ENCODE results near the gene UCKL1. TPM values are rescaled to one million over a fixed set of nuclear protein-coding genes. Genes with fewer than 3 reads are reported as not detected.
A peak's percentile ranks its signal among the peaks of the same experiment; 100 is the strongest.
"Not testable (repeated sequence)": the region's sequence is repeated elsewhere in the genome, so short reads cannot be mapped to it uniquely, and the experiment has no call there.

UCKL1 gene
- total RNA-seq, 1 donor from 2014 or later, result 49.7 TPM

DNA sequence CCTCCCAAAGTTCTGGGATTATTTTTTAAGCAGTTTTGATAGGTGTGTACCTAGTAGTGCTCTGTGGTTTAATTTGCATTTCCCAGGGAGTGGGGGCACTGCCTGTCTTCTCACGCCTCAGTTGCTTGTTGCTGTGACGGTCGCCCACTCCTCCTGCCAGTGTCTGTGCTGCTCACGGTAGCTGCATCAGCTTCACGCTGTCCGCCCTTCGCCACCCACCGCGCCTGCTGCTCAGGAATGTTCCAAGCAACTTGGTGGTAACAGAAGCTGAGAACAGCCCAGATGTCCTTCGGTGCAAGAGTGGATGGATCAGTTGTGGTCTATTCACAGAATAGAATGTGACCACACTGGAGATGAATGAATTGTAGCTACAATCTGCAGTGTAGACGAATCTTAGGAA, 38.4 kb downstream of the UCKL1 start:
- no peak overlapping the region for H3K4me3 Mint-ChIP-seq
- H3K27ac Mint-ChIP-seq, result no peak overlapping the region
- no peaks in the 10 kb centered on the region for H3K27me3 Mint-ChIP-seq
- TF ChIP-seq, protein P1, sequence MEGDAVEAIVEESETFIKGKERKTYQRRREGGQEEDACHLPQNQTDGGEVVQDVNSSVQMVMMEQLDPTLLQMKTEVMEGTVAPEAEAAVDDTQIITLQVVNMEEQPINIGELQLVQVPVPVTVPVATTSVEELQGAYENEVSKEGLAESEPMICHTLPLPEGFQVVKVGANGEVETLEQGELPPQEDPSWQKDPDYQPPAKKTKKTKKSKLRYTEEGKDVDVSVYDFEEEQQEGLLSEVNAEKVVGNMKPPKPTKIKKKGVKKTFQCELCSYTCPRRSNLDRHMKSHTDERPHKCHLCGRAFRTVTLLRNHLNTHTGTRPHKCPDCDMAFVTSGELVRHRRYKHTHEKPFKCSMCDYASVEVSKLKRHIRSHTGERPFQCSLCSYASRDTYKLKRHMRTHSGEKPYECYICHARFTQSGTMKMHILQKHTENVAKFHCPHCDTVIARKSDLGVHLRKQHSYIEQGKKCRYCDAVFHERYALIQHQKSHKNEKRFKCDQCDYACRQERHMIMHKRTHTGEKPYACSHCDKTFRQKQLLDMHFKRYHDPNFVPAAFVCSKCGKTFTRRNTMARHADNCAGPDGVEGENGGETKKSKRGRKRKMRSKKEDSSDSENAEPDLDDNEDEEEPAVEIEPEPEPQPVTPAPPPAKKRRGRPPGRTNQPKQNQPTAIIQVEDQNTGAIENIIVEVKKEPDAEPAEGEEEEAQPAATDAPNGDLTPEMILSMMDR (conservative IDR thresholded peaks at IDR 0.05), result no peak
- no peaks in the 10 kb centered on the region for H3K9me3 Mint-ChIP-seq
- H3K4me1 Mint-ChIP-seq (ENCODE audit: unreplicated experiment), result peaks cover 5% of the 10 kb centered on the region
- peaks cover 7% of the 10 kb centered on the region for H3K36me3 Mint-ChIP-seq
- no peak for DNase-seq (ENCODE audit: extremely low spot score, unreplicated experiment)

DNA sequence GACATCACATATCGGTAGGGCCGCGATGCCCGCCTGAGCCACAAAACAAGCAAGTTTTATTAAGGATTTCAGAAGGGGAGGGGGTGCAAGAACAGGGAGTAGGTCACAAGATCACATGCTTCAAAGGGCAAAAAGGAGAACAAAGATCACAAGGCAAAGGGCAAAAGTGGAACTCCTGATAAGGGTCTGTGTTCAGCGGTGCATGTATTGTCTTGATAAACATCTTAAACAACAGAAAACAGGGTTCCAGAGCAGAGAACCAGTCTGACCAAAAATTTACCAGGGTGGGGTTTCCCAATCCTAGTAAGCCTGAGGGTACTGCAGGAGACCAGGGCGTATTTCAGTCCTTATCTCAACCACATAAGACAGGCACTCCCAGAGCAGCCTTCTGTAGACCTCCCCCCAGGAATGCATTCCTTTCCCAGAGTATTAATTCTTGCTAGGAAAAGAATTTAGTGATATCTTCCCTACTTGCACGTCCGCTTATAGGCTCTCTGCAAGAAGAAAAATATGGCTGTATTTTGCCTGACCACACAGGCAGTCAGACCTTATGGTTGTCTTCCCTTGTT, 39.8 kb downstream of the UCKL1 start:
- H3K27me3 Mint-ChIP-seq; DNase-seq (ENCODE audit: extremely low spot score, unreplicated experiment): not testable (repeated sequence)

DNA sequence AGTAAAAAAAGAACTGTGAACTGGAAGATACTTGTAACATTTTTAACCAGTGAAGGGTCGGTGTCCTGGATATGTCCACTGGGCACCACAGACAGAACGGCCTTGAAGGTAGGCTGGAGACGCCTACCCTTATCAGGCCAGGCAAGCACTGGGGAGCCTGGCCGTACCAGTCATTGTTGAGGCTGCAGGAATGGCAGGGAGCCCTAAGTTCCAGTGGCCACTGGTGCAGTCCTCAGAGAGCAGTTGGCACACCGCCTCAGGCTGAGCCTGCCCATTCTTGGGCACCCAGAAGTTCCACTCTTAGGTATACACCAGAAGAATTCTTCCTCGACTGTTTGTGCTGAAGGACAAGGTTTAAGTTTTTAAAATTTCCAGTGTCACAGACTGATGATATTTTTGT, 40.7 kb downstream of the UCKL1 start:
- Mint-ChIP-seq H3K4me1 (ENCODE audit: unreplicated experiment) (peaks cover 14% of the 10 kb centered on the region), H3K27me3 (no peaks in the 10 kb centered on the region), H3K9me3 (no peaks in the 10 kb centered on the region), H3K4me3 (no peak overlapping the region), H3K27ac (no peak overlapping the region), H3K36me3 (peaks cover 7% of the 10 kb centered on the region)
- no peak for DNase-seq (ENCODE audit: extremely low spot score, unreplicated experiment)
- TF ChIP-seq, protein P1 (conservative IDR thresholded peaks at IDR 0.05), result no peak

More for the DNA sequence above, 39.8 kb downstream of the UCKL1 start:
- not testable (repeated sequence) for H3K4me3 Mint-ChIP-seq; H3K4me1 Mint-ChIP-seq (ENCODE audit: unreplicated experiment); H3K9me3 Mint-ChIP-seq; H3K27ac Mint-ChIP-seq; H3K36me3 Mint-ChIP-seq

DNA sequence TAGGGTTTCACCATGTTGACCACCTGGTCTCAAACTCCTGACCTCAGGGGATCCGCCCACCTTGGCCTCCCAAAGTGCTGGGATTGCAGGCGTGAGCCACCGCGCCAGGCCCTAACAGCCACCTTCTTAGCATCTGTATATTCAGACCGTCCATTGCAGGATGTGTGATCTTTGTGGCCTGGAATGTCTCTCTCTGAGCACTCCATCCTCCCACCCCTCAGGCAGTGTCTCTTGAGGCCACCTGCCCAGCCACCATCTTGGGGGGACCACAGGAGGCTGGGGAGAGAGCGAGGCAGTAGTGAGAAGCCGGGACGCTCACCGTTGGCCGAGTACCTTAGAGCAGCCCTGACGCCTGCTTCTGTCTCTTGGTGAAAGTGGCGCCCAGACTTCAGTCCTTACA, 42.4 kb downstream of the UCKL1 start:
- Mint-ChIP-seq H3K9me3 (no peaks in the 10 kb centered on the region), H3K4me3 (no peak overlapping the region), H3K36me3 (peaks cover 11% of the 10 kb centered on the region), H3K4me1 (ENCODE audit: unreplicated experiment) (peaks cover 18% of the 10 kb centered on the region), H3K27ac (no peak overlapping the region), H3K27me3 (no peaks in the 10 kb centered on the region)
- DNase-seq (ENCODE audit: extremely low spot score, unreplicated experiment), result no peak
- TF ChIP-seq, protein P1 (conservative IDR thresholded peaks at IDR 0.05), result no peak

DNA sequence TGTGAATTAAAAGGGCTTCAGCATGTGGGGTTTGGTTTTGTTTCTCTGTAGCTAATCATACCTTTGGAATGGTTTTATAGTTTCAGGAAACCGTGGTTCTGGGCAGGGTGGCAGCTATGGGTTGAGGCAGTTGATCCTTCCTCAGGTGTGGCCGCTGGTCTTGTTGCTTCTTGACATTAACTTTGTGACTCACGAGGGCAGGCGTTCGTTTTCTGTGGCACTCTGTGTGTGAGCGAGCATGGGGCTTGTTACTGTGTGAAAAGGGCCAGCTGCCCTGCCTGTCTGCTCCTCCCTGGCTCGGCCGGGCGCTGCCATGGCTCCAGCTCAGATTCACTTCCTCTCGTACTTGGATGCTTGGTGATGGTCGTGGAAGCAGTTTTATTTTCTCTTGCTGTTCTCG, 45.0 kb downstream of the UCKL1 start:
- TF ChIP-seq, protein P1 (conservative IDR thresholded peaks at IDR 0.05), result no peak
- DNase-seq (ENCODE audit: extremely low spot score, unreplicated experiment), result no peak
- peaks cover 23% of the 10 kb centered on the region for H3K4me1 Mint-ChIP-seq (ENCODE audit: unreplicated experiment)
- peaks cover 14% of the 10 kb centered on the region for H3K36me3 Mint-ChIP-seq
- no peak overlapping the region for H3K4me3 Mint-ChIP-seq
- no peaks in the 10 kb centered on the region for H3K27me3 Mint-ChIP-seq
- H3K27ac Mint-ChIP-seq, result no peak overlapping the region
- H3K9me3 Mint-ChIP-seq, result no peaks in the 10 kb centered on the region

DNA sequence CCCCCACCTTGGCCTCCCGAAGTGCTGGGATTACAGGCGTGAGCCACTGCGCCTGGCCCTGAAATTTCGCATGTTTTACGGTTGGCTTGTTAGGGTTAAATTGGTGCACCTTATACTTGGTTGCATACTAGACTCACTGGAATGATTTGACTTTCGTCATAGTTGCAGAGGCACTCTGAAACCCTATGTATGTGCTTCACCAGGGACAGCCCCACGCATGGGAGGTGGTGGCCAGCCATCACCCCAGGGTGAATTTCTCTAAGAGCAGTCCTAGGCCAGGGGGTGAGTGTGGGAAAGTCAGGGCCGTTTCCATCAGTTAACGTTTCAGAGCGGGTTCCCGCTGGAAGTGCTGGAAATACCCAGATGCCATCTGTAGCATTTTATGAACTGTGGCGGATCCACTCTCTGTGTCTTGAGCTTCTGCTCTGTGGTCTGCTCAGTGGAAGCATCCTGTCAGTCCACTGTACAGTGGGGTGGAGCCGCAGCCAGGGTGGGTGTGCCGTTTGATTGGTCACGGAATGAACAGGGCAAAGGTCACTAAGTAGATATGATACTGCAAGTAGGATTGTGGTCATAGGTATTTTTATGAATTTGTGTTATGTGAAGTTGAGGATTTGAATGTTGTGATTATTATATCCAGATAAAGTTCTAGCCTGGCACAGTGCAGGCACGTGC, 48.1 kb downstream of the UCKL1 start:
- Mint-ChIP-seq H3K9me3 (no peaks in the 10 kb centered on the region), H3K27me3 (no peaks in the 10 kb centered on the region), H3K4me3 (no peak overlapping the region), H3K4me1 (ENCODE audit: unreplicated experiment) (peaks cover 22% of the 10 kb centered on the region), H3K36me3 (peaks cover 9% of the 10 kb centered on the region), H3K27ac (peak overlapping the region; percentile 24)
- TF ChIP-seq, protein P1 (conservative IDR thresholded peaks at IDR 0.05), result no peak
- no peak for DNase-seq (ENCODE audit: extremely low spot score, unreplicated experiment)

Measured in type B pancreatic cell (in vitro differentiated cells).